Coronary artery (tissue), 2 donors: Measurements from ENCODE around the gene NHS.

Source experiments
- DNase-seq: peaks from one replicate; pipeline ENCODE4 v3.0.0-alpha.2; 2017; ENCODE audit warnings: low spot score
- H3K27ac ChIP-seq, 2 donors: fragments of 200-600 bp; sonication (generic); one replicate each; pipeline ENCODE4 v1.5.1; 2016 to 2019
- H3K4me3 ChIP-seq: fragments of 200-600 bp; sonication (generic); 2 replicates; pipeline ENCODE4 v1.5.1; 2016; ENCODE audit warnings: mild to moderate bottlenecking, moderate library complexity
- CTCF ChIP-seq: fragments of 200-600 bp; sonication (generic); IDR thresholded peaks from one replicate; pipeline ENCODE4 v1.5.1; 2019; ENCODE audit warnings: antibody characterized with exemption

NHS gene

GRCh38 chrX:17616936-17617335 is 241.9 kb downstream of the NHS start:
- DNase-seq: no peak
- H3K4me3 ChIP-seq: no peak overlapping the region
- TF ChIP-seq CTCF: no peak
- no peak overlapping the region for H3K27ac ChIP-seq

- DNase-seq: no peak
- Histone ChIP-seq H3K4me3 (no peak overlapping the region), H3K27ac (no peak overlapping the region)
- no peak for TF ChIP-seq CTCF
These were observed 242.8 kb downstream of the NHS start for GRCh38 chrX:17617806-17618205.

GRCh38 chrX:17621566-17622270 is 246.7 kb downstream of the NHS start:
- DNase-seq: no peak
- H3K4me3 ChIP-seq: no peak overlapping the region
- TF ChIP-seq CTCF: no peak
- no peak overlapping the region for H3K27ac ChIP-seq

- no peak for TF ChIP-seq CTCF
- H3K4me3 ChIP-seq: no peak overlapping the region
- no peak for DNase-seq
- H3K27ac ChIP-seq: no peak overlapping the region
These were observed 247.3 kb downstream of the NHS start for GRCh38 chrX:17622331-17622730.

GRCh38 chrX:17623750-17624149 is 248.8 kb downstream of the NHS start:
- Histone ChIP-seq H3K4me3 (no peak overlapping the region), H3K27ac (no peak overlapping the region)
- no peak for TF ChIP-seq CTCF
- no peak for DNase-seq

GRCh38 chrX:17627026-17627425 is 252.0 kb downstream of the NHS start:
- no peak for DNase-seq
- H3K27ac ChIP-seq: no peak overlapping the region
- TF ChIP-seq CTCF: no peak
- H3K4me3 ChIP-seq: no peak overlapping the region

- no peak for TF ChIP-seq CTCF
- H3K27ac ChIP-seq: no peak overlapping the region
- DNase-seq: no peak
- no peak overlapping the region for H3K4me3 ChIP-seq
These were observed 254.0 kb downstream of the NHS start for GRCh38 chrX:17628976-17629375.
